ENCODE data around the gene GNG12. TPM values are rescaled to one million over a fixed set of nuclear protein-coding genes. Genes with fewer than 3 reads are reported as not detected.

Gene GNG12
- total RNA-seq, 2 experiments from 2014 or later, result not detected

- no peak for ATAC-seq
- DNase-seq, result no peak
- no peak overlapping the region for H3K27ac Mint-ChIP-seq
- no peaks in the 10 kb centered on the region for H3K4me1 Mint-ChIP-seq (ENCODE audit: low read depth)
- intact Hi-C loops (cut with micrococcal nuclease), result no loop called here
- no peak overlapping the region for H3K4me3 Mint-ChIP-seq
- H3K9me3 Mint-ChIP-seq, result no peaks in the 10 kb centered on the region
- no peaks in the 10 kb centered on the region for H3K36me3 Mint-ChIP-seq (ENCODE audit: low read depth)
- TF ChIP-seq CTCF (IDR thresholded peaks at IDR 0.05), result no peak
- H3K27me3 Mint-ChIP-seq, result peaks cover 16% of the 10 kb centered on the region
- ChIA-PET POLR2A (interaction anchor here (1.2 kb wide), 1 partner anchor 49 kb away, joined by 3 read pairs; no protein-coding TSS in a partner anchor), CTCF (no interaction called here)
These were observed 41.3 kb upstream of the GNG12 start for GRCh38 chr1:67874501-67875111.

GRCh38 chr1:67869233-67869632, 36.0 kb upstream of the GNG12 start:
- H3K36me3 Mint-ChIP-seq (ENCODE audit: low read depth), result no peaks in the 10 kb centered on the region
- POLR2A ChIA-PET, result no interaction called here
- intact Hi-C loops (cut with micrococcal nuclease), result no loop called here

GRCh38 chr1:67863637-67864036, 30.4 kb upstream of the GNG12 start:
- Mint-ChIP-seq H3K27me3 (peaks cover 19% of the 10 kb centered on the region), H3K36me3 (ENCODE audit: low read depth) (no peaks in the 10 kb centered on the region), H3K4me3 (no peak overlapping the region), H3K9me3 (no peaks in the 10 kb centered on the region), H3K27ac (no peak overlapping the region), H3K4me1 (ENCODE audit: low read depth) (no peaks in the 10 kb centered on the region)
- DNase-seq, result no peak
- no peak for TF ChIP-seq CTCF (IDR thresholded peaks at IDR 0.05)
- ATAC-seq, result no peak
- intact Hi-C loops (cut with micrococcal nuclease), result no loop called here
- POLR2A ChIA-PET, result no interaction called here
- CTCF ChIA-PET, result no interaction called here

More at GRCh38 chr1:67869233-67869632, 36.0 kb upstream of the GNG12 start:
- no peak for ATAC-seq
- no peak for TF ChIP-seq CTCF (IDR thresholded peaks at IDR 0.05)
- H3K27me3 Mint-ChIP-seq, result peaks cover 19% of the 10 kb centered on the region
- no peaks in the 10 kb centered on the region for H3K9me3 Mint-ChIP-seq
- H3K4me3 Mint-ChIP-seq, result no peak overlapping the region
- CTCF ChIA-PET, result no interaction called here
- no peak for DNase-seq
- no peaks in the 10 kb centered on the region for H3K4me1 Mint-ChIP-seq (ENCODE audit: low read depth)
- H3K27ac Mint-ChIP-seq, result no peak overlapping the region

- ChIA-PET POLR2A (no interaction called here), CTCF (no interaction called here)
- Mint-ChIP-seq H3K27me3 (peaks cover 23% of the 10 kb centered on the region), H3K9me3 (no peaks in the 10 kb centered on the region), H3K27ac (no peak overlapping the region), H3K4me3 (no peak overlapping the region), H3K4me1 (ENCODE audit: low read depth) (no peaks in the 10 kb centered on the region), H3K36me3 (ENCODE audit: low read depth) (no peaks in the 10 kb centered on the region)
- intact Hi-C loops (cut with micrococcal nuclease), result no loop called here
- no peak for TF ChIP-seq CTCF (IDR thresholded peaks at IDR 0.05)
- no peak for DNase-seq
- no peak for ATAC-seq
These were observed 29.4 kb upstream of the GNG12 start for GRCh38 chr1:67862685-67863084.

- Mint-ChIP-seq H3K27ac (no peak overlapping the region), H3K4me1 (ENCODE audit: low read depth) (no peaks in the 10 kb centered on the region), H3K36me3 (ENCODE audit: low read depth) (no peaks in the 10 kb centered on the region), H3K4me3 (no peak overlapping the region), H3K9me3 (no peaks in the 10 kb centered on the region), H3K27me3 (peaks cover 24% of the 10 kb centered on the region)
- ChIA-PET POLR2A (no interaction called here), CTCF (no interaction called here)
- intact Hi-C loops (cut with micrococcal nuclease), result no loop called here
- ATAC-seq (no peak), DNase-seq (no peak)
- no peak for TF ChIP-seq CTCF (IDR thresholded peaks at IDR 0.05)
These were observed 28.7 kb upstream of the GNG12 start for GRCh38 chr1:67861856-67862516.
